Measurements from ENCODE around the gene SNAPC3.

- TF ChIP-seq RFX5 (IDR thresholded peaks at IDR 0.05; ENCODE audit: low read depth, low read length) (no peak), POLR2A (IDR thresholded peaks at IDR 0.05; ENCODE audit: low read depth, low read length) (no peak), SMC3 (IDR thresholded peaks at IDR 0.05; ENCODE audit: low read depth, low read length) (no peak), RAD21 (IDR thresholded peaks at IDR 0.05; ENCODE audit: low read length) (no peak), MAFK (IDR thresholded peaks at IDR 0.05; ENCODE audit: low read depth, low read length) (no peak), MAZ (IDR thresholded peaks at IDR 0.05; ENCODE audit: borderline replicate concordance, low read depth, low read length) (no peak), CHD1 (IDR thresholded peaks at IDR 0.05; ENCODE audit: low read depth, low read length) (no peak), CEBPB (IDR thresholded peaks at IDR 0.05; ENCODE audit: low read depth, low read length) (no peak), USF2 (IDR thresholded peaks at IDR 0.05; ENCODE audit: low read depth, low read length) (no peak), MXI1 (IDR thresholded peaks at IDR 0.05; ENCODE audit: borderline replicate concordance, low read depth, low read length) (no peak), BHLHE40 (IDR thresholded peaks at IDR 0.05; ENCODE audit: low read depth, low read length) (no peak), RCOR1 (IDR thresholded peaks at IDR 0.05; ENCODE audit: insufficient replicate concordance, low read length) (no peak)
- TF ChIP-seq, protein P1, sequence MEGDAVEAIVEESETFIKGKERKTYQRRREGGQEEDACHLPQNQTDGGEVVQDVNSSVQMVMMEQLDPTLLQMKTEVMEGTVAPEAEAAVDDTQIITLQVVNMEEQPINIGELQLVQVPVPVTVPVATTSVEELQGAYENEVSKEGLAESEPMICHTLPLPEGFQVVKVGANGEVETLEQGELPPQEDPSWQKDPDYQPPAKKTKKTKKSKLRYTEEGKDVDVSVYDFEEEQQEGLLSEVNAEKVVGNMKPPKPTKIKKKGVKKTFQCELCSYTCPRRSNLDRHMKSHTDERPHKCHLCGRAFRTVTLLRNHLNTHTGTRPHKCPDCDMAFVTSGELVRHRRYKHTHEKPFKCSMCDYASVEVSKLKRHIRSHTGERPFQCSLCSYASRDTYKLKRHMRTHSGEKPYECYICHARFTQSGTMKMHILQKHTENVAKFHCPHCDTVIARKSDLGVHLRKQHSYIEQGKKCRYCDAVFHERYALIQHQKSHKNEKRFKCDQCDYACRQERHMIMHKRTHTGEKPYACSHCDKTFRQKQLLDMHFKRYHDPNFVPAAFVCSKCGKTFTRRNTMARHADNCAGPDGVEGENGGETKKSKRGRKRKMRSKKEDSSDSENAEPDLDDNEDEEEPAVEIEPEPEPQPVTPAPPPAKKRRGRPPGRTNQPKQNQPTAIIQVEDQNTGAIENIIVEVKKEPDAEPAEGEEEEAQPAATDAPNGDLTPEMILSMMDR (conservative IDR thresholded peaks at IDR 0.05; ENCODE audit: low read depth, low read length): no peak
- TF ChIP-seq, protein P2, sequence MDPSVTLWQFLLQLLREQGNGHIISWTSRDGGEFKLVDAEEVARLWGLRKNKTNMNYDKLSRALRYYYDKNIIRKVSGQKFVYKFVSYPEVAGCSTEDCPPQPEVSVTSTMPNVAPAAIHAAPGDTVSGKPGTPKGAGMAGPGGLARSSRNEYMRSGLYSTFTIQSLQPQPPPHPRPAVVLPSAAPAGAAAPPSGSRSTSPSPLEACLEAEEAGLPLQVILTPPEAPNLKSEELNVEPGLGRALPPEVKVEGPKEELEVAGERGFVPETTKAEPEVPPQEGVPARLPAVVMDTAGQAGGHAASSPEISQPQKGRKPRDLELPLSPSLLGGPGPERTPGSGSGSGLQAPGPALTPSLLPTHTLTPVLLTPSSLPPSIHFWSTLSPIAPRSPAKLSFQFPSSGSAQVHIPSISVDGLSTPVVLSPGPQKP (IDR thresholded peaks at IDR 0.05; ENCODE audit: borderline replicate concordance, low read depth, low read length): no peak
Measured at GRCh38 chr9:15468145-15468544, 45.5 kb downstream of the SNAPC3 start.

Measured in IMR-90 (cell line).